HG02981 (cell line): ENCODE data around the gene KSR1.
"Not testable (repeated sequence)": the region's sequence is repeated elsewhere in the genome, so short reads cannot be mapped to it uniquely, and the experiment has no call there.

Source experiments
- ATAC-seq: cut with Tn5 transposase; IDR thresholded peaks from one replicate; pipeline ENCODE4 v1.9.1; 2021; ENCODE audit warnings: mild to moderate bottlenecking, moderate library complexity; ENCODE audit not compliant: unreplicated experiment

KSR1 gene

GRCh38 chr17:27491713-27492190 is 35.5 kb downstream of the KSR1 start:
- no peak for ATAC-seq

GRCh38 chr17:27492470-27492869 is 36.2 kb downstream of the KSR1 start:
- ATAC-seq: no peak

GRCh38 chr17:27493088-27493487 is 36.8 kb downstream of the KSR1 start:
- no peak for ATAC-seq

- no peak for ATAC-seq
These were observed 38.2 kb downstream of the KSR1 start for GRCh38 chr17:27494192-27495091.

- ATAC-seq: no peak
These were observed 39.2 kb downstream of the KSR1 start for GRCh38 chr17:27495460-27495859.

GRCh38 chr17:27496005-27496404 is 39.8 kb downstream of the KSR1 start:
- ATAC-seq: no peak

GRCh38 chr17:27496437-27496943 is 40.2 kb downstream of the KSR1 start:
- no peak for ATAC-seq

GRCh38 chr17:27496971-27497370 is 40.7 kb downstream of the KSR1 start:
- no peak for ATAC-seq

GRCh38 chr17:27497696-27498095 is 41.4 kb downstream of the KSR1 start:
- ATAC-seq: no peak

- no peak for ATAC-seq
These were observed 42.5 kb downstream of the KSR1 start for GRCh38 chr17:27498615-27499309.

- no peak for ATAC-seq
These were observed 43.4 kb downstream of the KSR1 start for GRCh38 chr17:27499451-27500265.

GRCh38 chr17:27501338-27501737 is 45.1 kb downstream of the KSR1 start:
- ATAC-seq: not testable (repeated sequence)

GRCh38 chr17:27502526-27503324 is 46.5 kb downstream of the KSR1 start:
- no peak for ATAC-seq

- ATAC-seq: no peak
These were observed 47.4 kb downstream of the KSR1 start for GRCh38 chr17:27503611-27504010.

GRCh38 chr17:27504188-27504995 is 48.1 kb downstream of the KSR1 start:
- ATAC-seq: no peak

GRCh38 chr17:27506348-27507218 is 50.3 kb downstream of the KSR1 start:
- ATAC-seq: peak; percentile 55

- ATAC-seq: no peak
These were observed 55.1 kb downstream of the KSR1 start for GRCh38 chr17:27511168-27511883.

- ATAC-seq: no peak
These were observed 55.8 kb downstream of the KSR1 start for GRCh38 chr17:27512031-27512430.
